ENCODE results near the gene TXNL4A.

The TXNL4A gene

GRCh38 chr18:79975985-79976680 lies 12.2 kb downstream of the TXNL4A start:
- Histone ChIP-seq H3K27ac (replicated peaks) (no peak overlapping the region), H3K4me3 (replicated peaks; ENCODE audit: insufficient read depth, low read length) (no peak overlapping the region), H3K27me3 (ENCODE audit: insufficient read depth, poor library complexity, severe bottlenecking) (no peaks in the 10 kb centered on the region)
- DNase-seq (ENCODE audit: low read depth in 1 of 2, low spot score in 1 of 2) = no peak
- no peak for TF ChIP-seq REST (IDR thresholded peaks at IDR 0.05; ENCODE audit: insufficient replicate concordance, low read depth)
- no peak for TF ChIP-seq GABPA (IDR thresholded peaks at IDR 0.05; ENCODE audit: low read depth)
- TF ChIP-seq, protein P1, sequence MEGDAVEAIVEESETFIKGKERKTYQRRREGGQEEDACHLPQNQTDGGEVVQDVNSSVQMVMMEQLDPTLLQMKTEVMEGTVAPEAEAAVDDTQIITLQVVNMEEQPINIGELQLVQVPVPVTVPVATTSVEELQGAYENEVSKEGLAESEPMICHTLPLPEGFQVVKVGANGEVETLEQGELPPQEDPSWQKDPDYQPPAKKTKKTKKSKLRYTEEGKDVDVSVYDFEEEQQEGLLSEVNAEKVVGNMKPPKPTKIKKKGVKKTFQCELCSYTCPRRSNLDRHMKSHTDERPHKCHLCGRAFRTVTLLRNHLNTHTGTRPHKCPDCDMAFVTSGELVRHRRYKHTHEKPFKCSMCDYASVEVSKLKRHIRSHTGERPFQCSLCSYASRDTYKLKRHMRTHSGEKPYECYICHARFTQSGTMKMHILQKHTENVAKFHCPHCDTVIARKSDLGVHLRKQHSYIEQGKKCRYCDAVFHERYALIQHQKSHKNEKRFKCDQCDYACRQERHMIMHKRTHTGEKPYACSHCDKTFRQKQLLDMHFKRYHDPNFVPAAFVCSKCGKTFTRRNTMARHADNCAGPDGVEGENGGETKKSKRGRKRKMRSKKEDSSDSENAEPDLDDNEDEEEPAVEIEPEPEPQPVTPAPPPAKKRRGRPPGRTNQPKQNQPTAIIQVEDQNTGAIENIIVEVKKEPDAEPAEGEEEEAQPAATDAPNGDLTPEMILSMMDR (IDR thresholded peaks at IDR 0.05; ENCODE audit: insufficient read depth, low read length) = no peak
- TF ChIP-seq POLR2AphosphoS5 (IDR thresholded peaks at IDR 0.05; ENCODE audit: low read depth) = no peak
- no peak for TF ChIP-seq SPI1 (IDR thresholded peaks at IDR 0.05; ENCODE audit: borderline replicate concordance, low read depth)

DNA sequence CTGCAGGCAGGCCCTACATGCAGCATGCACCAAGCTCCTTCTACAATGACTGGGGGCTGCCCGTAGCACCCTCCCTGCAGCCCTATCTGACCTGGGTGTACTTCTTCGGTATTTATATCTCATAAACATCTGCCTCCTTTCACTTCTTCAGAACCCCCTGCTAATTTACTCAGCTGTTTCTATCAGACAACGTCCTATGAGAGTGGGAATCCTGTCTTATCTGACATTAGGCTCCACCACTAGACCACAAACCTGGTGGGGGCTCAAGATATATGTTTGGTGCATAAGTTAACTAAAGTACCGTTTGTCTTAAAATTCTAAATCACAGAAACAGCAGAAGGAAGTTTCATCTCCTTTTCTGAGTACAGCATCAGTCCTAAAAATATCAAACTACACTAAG lies 13.3 kb downstream of the TXNL4A start:
- Histone ChIP-seq H3K27ac (replicated peaks) (no peak overlapping the region), H3K27me3 (ENCODE audit: insufficient read depth, poor library complexity, severe bottlenecking) (no peaks in the 10 kb centered on the region), H3K4me3 (replicated peaks; ENCODE audit: insufficient read depth, low read length) (no peak overlapping the region)
- TF ChIP-seq, protein P1 (IDR thresholded peaks at IDR 0.05; ENCODE audit: insufficient read depth, low read length) = no peak
- no peak for TF ChIP-seq GABPA (IDR thresholded peaks at IDR 0.05; ENCODE audit: low read depth)
- no peak for TF ChIP-seq SPI1 (IDR thresholded peaks at IDR 0.05; ENCODE audit: borderline replicate concordance, low read depth)
- TF ChIP-seq POLR2AphosphoS5 (IDR thresholded peaks at IDR 0.05; ENCODE audit: low read depth) = no peak
- no peak for TF ChIP-seq REST (IDR thresholded peaks at IDR 0.05; ENCODE audit: insufficient replicate concordance, low read depth)
- no peak for DNase-seq (ENCODE audit: low read depth in 1 of 2, low spot score in 1 of 2)

- no peak overlapping the region for H3K4me3 ChIP-seq (replicated peaks; ENCODE audit: insufficient read depth, low read length)
- no peak overlapping the region for H3K27ac ChIP-seq (replicated peaks)
- H3K27me3 ChIP-seq (ENCODE audit: insufficient read depth, poor library complexity, severe bottlenecking) = no peaks in the 10 kb centered on the region
- TF ChIP-seq GABPA (IDR thresholded peaks at IDR 0.05; ENCODE audit: low read depth) = no peak
- no peak for TF ChIP-seq SPI1 (IDR thresholded peaks at IDR 0.05; ENCODE audit: borderline replicate concordance, low read depth)
- no peak for TF ChIP-seq REST (IDR thresholded peaks at IDR 0.05; ENCODE audit: insufficient replicate concordance, low read depth)
- no peak for TF ChIP-seq POLR2AphosphoS5 (IDR thresholded peaks at IDR 0.05; ENCODE audit: low read depth)
- TF ChIP-seq, protein P1 (IDR thresholded peaks at IDR 0.05; ENCODE audit: insufficient read depth, low read length) = no peak
- DNase-seq (ENCODE audit: low read depth in 1 of 2, low spot score in 1 of 2) = no peak
Observed at GRCh38 chr18:79974025-79974654, 14.2 kb downstream of the TXNL4A start.

Measured in HL-60 (cell line).